ENCODE results near the gene ATP6V0B. TPM values are rescaled to one million over a fixed set of nuclear protein-coding genes. Genes with fewer than 3 reads are reported as not detected.
A peak's percentile ranks its signal among the peaks of the same experiment; 100 is the strongest.

ATP6V0B gene
- total RNA-seq, 2 donors from 2014 or later = 73.5 to 103 TPM

- TF ChIP-seq POLR2A (IDR thresholded peaks at IDR 0.05) = no peak
- TF ChIP-seq, protein P1, sequence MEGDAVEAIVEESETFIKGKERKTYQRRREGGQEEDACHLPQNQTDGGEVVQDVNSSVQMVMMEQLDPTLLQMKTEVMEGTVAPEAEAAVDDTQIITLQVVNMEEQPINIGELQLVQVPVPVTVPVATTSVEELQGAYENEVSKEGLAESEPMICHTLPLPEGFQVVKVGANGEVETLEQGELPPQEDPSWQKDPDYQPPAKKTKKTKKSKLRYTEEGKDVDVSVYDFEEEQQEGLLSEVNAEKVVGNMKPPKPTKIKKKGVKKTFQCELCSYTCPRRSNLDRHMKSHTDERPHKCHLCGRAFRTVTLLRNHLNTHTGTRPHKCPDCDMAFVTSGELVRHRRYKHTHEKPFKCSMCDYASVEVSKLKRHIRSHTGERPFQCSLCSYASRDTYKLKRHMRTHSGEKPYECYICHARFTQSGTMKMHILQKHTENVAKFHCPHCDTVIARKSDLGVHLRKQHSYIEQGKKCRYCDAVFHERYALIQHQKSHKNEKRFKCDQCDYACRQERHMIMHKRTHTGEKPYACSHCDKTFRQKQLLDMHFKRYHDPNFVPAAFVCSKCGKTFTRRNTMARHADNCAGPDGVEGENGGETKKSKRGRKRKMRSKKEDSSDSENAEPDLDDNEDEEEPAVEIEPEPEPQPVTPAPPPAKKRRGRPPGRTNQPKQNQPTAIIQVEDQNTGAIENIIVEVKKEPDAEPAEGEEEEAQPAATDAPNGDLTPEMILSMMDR (IDR thresholded peaks at IDR 0.05) = no peak
- H3K27me3 ChIP-seq = no peaks in the 10 kb centered on the region
- no peaks in the 10 kb centered on the region for H3K9me3 ChIP-seq
- H3K27ac ChIP-seq = no peak overlapping the region
- H3K4me3 ChIP-seq = no peak overlapping the region
- WGBS, 2 donors = 90 to 92% methylated on average over 2 to 3 of the region's 3 CpGs
- no peaks in the 10 kb centered on the region for H3K36me3 ChIP-seq (replicated peaks in 1 of 2; ENCODE audit: insufficient read depth in 1 of 2, low read depth in 2 of 2)
- no peak for ATAC-seq
- intact Hi-C loops (cut with DNase I) = no loop called here
- DNase-seq = no peak
- peaks cover 7% of the 10 kb centered on the region for H3K4me1 ChIP-seq
Measured at GRCh38 chr1:43965316-43965715, 9.4 kb upstream of the ATP6V0B start.

- Histone ChIP-seq H3K27ac (no peak overlapping the region), H3K4me3 (no peak overlapping the region), H3K4me1 (peaks cover 21% of the 10 kb centered on the region), H3K27me3 (no peaks in the 10 kb centered on the region), H3K9me3 (no peaks in the 10 kb centered on the region), H3K36me3 (replicated peaks in 1 of 2; ENCODE audit: insufficient read depth in 1 of 2, low read depth in 2 of 2) (no peaks in the 10 kb centered on the region)
- DNase-seq (peak in 1 of 4 donors; percentile 37), ATAC-seq (no peak)
- 83 to 86% methylated on average over 6 of the region's 6 CpGs for WGBS, 2 donors
- TF ChIP-seq POLR2A (IDR thresholded peaks at IDR 0.05) = no peak
- TF ChIP-seq, protein P1 (IDR thresholded peaks at IDR 0.05) = no peak
- intact Hi-C loops (cut with DNase I) = no loop called here
Measured at GRCh38 chr1:43968348-43968948, 6.3 kb upstream of the ATP6V0B start.

DNA sequence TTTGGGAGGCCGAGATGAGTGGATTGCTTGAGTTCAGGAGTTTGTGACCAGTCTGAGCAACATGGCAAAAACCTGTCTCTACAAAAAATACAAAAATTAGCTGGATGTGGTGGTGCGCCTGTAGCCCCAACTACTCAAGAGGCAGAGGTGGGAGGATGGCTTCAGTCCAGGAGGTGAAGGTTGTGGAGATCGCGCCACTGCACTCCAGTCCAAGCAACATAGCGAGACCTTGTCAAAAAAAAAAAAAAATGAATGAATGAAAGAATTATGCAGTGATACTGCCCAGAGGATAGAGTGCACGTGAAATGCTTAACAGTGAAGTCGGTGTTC lies 5.4 kb upstream of the ATP6V0B start:
- H3K27me3 ChIP-seq = no peaks in the 10 kb centered on the region
- WGBS, 2 donors = 56 to 57% methylated on average over 7 of the region's 7 CpGs
- H3K27ac ChIP-seq = no peak overlapping the region
- TF ChIP-seq POLR2A (IDR thresholded peaks at IDR 0.05) = no peak
- TF ChIP-seq, protein P1 (IDR thresholded peaks at IDR 0.05) = peak in 2 of 7 experiments; percentile 15 to 19
- intact Hi-C loops (cut with DNase I) = no loop called here
- no peak overlapping the region for H3K4me3 ChIP-seq
- no peaks in the 10 kb centered on the region for H3K36me3 ChIP-seq (replicated peaks in 1 of 2; ENCODE audit: insufficient read depth in 1 of 2, low read depth in 2 of 2)
- peaks cover 26% of the 10 kb centered on the region for H3K4me1 ChIP-seq
- ATAC-seq (no peak), DNase-seq (no peak)
- no peaks in the 10 kb centered on the region for H3K9me3 ChIP-seq

DNA sequence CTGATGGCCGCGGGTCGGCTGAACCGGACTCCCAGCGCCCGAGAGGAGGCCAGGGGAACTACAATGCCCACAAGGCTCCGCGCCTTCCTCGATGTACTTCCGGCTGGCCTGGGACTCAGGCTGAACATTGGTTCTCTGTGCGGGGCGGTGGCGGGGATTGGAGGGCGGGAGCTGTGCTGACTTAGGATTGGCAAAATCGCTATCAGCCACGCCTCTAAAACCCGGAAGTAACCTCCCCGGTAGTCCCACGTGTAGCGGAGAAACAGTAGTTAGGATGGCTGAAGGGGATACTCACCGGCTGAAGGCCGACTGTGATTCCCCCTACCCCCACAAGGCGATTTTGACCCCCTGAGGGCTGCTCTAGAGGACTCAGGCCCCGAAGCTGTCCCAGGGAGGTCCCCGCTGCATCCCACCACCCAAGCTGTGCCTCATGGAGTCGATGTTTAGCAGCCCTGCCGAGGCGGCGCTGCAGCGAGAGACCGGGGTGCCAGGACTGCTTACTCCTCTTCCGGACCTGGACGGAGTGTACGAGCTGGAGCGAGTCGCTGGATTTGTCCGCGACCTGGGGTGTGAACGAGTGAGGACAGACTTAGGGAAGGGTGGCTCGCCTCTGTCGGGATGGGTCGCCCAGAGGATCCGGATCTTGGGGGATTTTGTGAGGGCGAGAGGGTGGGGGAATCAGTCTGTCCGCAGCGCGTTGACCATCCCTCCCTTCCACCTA lies 4.9 kb upstream of the ATP6V0B start, which contains the start of gene DPH2:
Gene DPH2 (plus strand): TSS at position 265 of the 721 bp plus-strand sequence. CDS start 166 bp downstream, at position 431.
- intact Hi-C loops (cut with DNase I) = no loop called here
- H3K36me3 ChIP-seq (replicated peaks in 1 of 2; ENCODE audit: insufficient read depth in 1 of 2, low read depth in 2 of 2) = no peaks in the 10 kb centered on the region
- peaks cover 26% of the 10 kb centered on the region for H3K4me1 ChIP-seq
- peak; percentile 96 to 98 (median 97) for DNase-seq
- no peak within 1 kb of the TSS for H3K27ac ChIP-seq
- no peaks in the 10 kb centered on the region for H3K27me3 ChIP-seq
- TF ChIP-seq, protein P1 (IDR thresholded peaks at IDR 0.05) = no peak
- peak in 2 of 3 donors; percentile 31 to 41 for TF ChIP-seq POLR2A (IDR thresholded peaks at IDR 0.05)
- ATAC-seq = peak; percentile 92
- H3K4me3 ChIP-seq = peak within 1 kb of the TSS; percentile 21 to 94
- WGBS, 2 donors = 0 to 2% methylated on average over 19 to 47 of the region's 47 CpGs
- H3K9me3 ChIP-seq = no peaks in the 10 kb centered on the region

Data from body of pancreas (tissue), 4 donors.